Keratinocyte (primary cell): ENCODE data around the gene OBSL1. TPM values are rescaled to one million over a fixed set of nuclear protein-coding genes. Genes with fewer than 3 reads are reported as not detected.

Experiments used
- DNase-seq: peaks from one replicate; pipeline ENCODE4 v3.0.0-alpha.2; 2011; ENCODE audit warnings: low read depth, missing footprints, low spot score
- FAIRE-seq: peaks from 2 replicates; lab custom pipeline; 2011; peaks lifted over from hg19 to GRCh38; lab: Jason Lieb, UNC
- H2AFZ ChIP-seq: 2 replicates; pipeline ENCODE4 v1.6.0; 2012; ENCODE audit warnings: low read length, control low read depth, inconsistent platforms; ENCODE audit not compliant: control insufficient read depth
- H3K27ac ChIP-seq: 2 replicates; pipeline ENCODE4 v1.5.1; 2011; ENCODE audit warnings: low read length; ENCODE audit not compliant: control insufficient read depth, insufficient read depth
- H3K27me3 ChIP-seq: 3 replicates; pipeline ENCODE4 v1.6.0; 2011; ENCODE audit warnings: low read length; ENCODE audit not compliant: control insufficient read depth, insufficient read depth; ENCODE audit errors: extremely low read depth
- H3K36me3 ChIP-seq, 2 experiments: 2 replicates in 1 of 2; 3 replicates in 1 of 2; pipeline ENCODE4 v1.5.1; 2011; ENCODE audit warnings: low read length in 2 of 2, mild to moderate bottlenecking in 1 of 2; ENCODE audit not compliant: control insufficient read depth in 2 of 2, insufficient read depth in 2 of 2; ENCODE audit errors: extremely low read depth in 1 of 2
- H3K4me1 ChIP-seq: 3 replicates; pipeline ENCODE4 v1.5.1; 2011; ENCODE audit warnings: low read length; ENCODE audit not compliant: control insufficient read depth, insufficient read depth; ENCODE audit errors: extremely low read depth
- H3K4me2 ChIP-seq: 3 replicates; pipeline ENCODE4 v1.6.0; 2011; ENCODE audit warnings: low read depth, low read length; ENCODE audit not compliant: control insufficient read depth, insufficient read depth; ENCODE audit errors: extremely low read depth
- H3K4me3 ChIP-seq, 3 experiments: fragments of 200-600 bp in 1 of 3; sonication (generic) in 1 of 3; 2 replicates in 2 of 3; 3 replicates in 1 of 3; pipeline ENCODE4 v1.5.1; 2011 to 2016; ENCODE audit warnings: low read length in 3 of 3, mild to moderate bottlenecking in 3 of 3, control low read depth in 2 of 3, inconsistent platforms in 1 of 3, low read depth in 1 of 3, mixed read lengths in 1 of 3, mixed run types in 1 of 3, moderate library complexity in 1 of 3; ENCODE audit not compliant: control insufficient read depth in 2 of 3, insufficient read depth in 2 of 3; ENCODE audit errors: extremely low read depth in 1 of 3
- H3K79me2 ChIP-seq: 2 replicates; pipeline ENCODE4 v1.6.0; 2012; ENCODE audit warnings: low read length; ENCODE audit not compliant: control insufficient read depth, insufficient read depth
- H3K9ac ChIP-seq: 3 replicates; pipeline ENCODE4 v1.6.0; 2011; ENCODE audit warnings: low read length; ENCODE audit not compliant: control insufficient read depth, insufficient read depth; ENCODE audit errors: extremely low read depth
- H3K9me1 ChIP-seq: 3 replicates; pipeline ENCODE4 v1.6.0; 2011; ENCODE audit warnings: low read length; ENCODE audit not compliant: control insufficient read depth, insufficient read depth; ENCODE audit errors: extremely low read depth
- H3K9me3 ChIP-seq: 2 replicates; pipeline ENCODE4 v1.5.1; 2012; ENCODE audit warnings: low read depth, low read length; ENCODE audit not compliant: control insufficient read depth
- H4K20me1 ChIP-seq: 3 replicates; pipeline ENCODE4 v1.6.0; 2011; ENCODE audit warnings: low read length; ENCODE audit not compliant: control insufficient read depth, insufficient read depth; ENCODE audit errors: extremely low read depth
- EZH2 ChIP-seq: IDR thresholded peaks from one replicate; pipeline ENCODE4 v1.6.1; 2012; ENCODE audit warnings: inconsistent platforms, mild to moderate bottlenecking, low read length, moderate library complexity
- dilution Hi-C: fragments of 300-500 bp; cut with MboI; formaldehyde crosslinking; loops from one replicate; pipeline ENCODE4 v1.7.0; 2020; ENCODE audit warnings: low sequenced_read_pairs; ENCODE audit not compliant: extremely low pct_ligation_motif_present
- polyA plus RNA-seq, 5 experiments: library from polyadenylated mRNA; depleted of rRNA in 3 of 5; stranded (reverse) in 3 of 5; stranded (forward) in 1 of 5; unstranded in 1 of 5; fragments of >200 nt; gene quantifications; 1 replicate in 1 of 5; 2 replicates in 3 of 5; 3 replicates in 1 of 5; pipeline versions ENCODE4 v1.2.1 to v1.2.3, GENCODE V29; 2011 to 2012; ENCODE audit warnings: missing spikeins in 2 of 5, low read depth in 1 of 5, low replicate concordance in 1 of 5
- TF ChIP-seq, protein P1 (sequence below), 3 experiments: IDR thresholded peaks in 1 of 3; conservative IDR thresholded peaks in 1 of 3; optimal IDR thresholded peaks in 1 of 3; 2 replicates in 2 of 3; 3 replicates in 1 of 3; pipeline versions ENCODE3 to v1.5.1; 2011; ENCODE audit warnings: low read length in 3 of 3, mild to moderate bottlenecking in 3 of 3, moderate library complexity in 2 of 3, control low read depth in 1 of 3, inconsistent platforms in 1 of 3; ENCODE audit not compliant: insufficient read depth in 2 of 3; ENCODE audit errors: extremely low read depth in 1 of 3

OBSL1 gene
- polyA plus RNA-seq, 1 donor (not counting 4 experiments of a cell fraction or from before 2014, with no cell fraction given): 9.3 TPM

DNA sequence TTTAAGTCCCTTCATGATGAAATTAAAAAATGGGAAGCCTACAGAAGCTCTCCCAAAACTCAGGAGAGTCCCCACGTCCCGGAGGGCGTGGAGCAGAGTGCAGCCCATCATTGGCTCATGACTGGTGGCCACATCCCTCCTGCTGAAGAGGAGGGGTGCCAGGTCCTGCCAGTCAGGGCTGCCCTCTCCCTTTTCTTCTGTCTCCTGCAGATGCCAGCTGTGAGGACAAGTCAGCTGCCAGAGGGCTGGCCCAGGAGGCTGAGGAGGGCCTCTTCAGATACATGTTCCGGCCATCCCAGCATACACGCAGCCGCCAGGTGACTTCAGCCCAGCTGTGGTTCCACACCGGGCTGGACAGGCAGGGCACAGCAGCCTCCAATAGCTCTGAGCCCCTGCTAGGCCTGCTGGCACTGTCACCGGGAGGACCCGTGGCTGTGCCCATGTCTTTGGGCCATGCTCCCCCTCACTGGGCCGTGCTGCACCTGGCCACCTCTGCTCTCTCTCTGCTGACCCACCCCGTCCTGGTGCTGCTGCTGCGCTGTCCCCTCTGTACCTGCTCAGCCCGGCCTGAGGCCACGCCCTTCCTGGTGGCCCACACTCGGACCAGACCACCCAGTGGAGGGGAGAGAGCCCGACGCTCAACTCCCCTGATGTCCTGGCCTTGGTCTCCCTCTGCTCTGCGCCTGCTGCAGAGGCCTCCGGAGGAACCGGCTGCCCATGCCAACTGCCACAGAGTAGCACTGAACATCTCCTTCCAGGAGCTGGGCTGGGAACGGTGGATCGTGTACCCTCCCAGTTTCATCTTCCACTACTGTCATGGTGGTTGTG lies 3.4 kb upstream of the OBSL1 start:
- Histone ChIP-seq H3K79me2 (no peaks in the 10 kb centered on the region), H3K9ac (no peak overlapping the region), H3K4me2 (no peak overlapping the region), H3K4me1 (peaks cover 8% of the 10 kb centered on the region), H3K9me1 (no peaks in the 10 kb centered on the region), H3K4me3 (no peak overlapping the region), H4K20me1 (no peaks in the 10 kb centered on the region), H2AFZ (no peak overlapping the region), H3K9me3 (no peaks in the 10 kb centered on the region), H3K27me3 (peaks cover 6% of the 10 kb centered on the region), H3K27ac (no peak overlapping the region), H3K36me3 (no peaks in the 10 kb centered on the region)
- FAIRE-seq (no peak), DNase-seq (no peak)
- dilution Hi-C loops: no loop called here
- TF ChIP-seq EZH2: no peak
- TF ChIP-seq, protein P1, sequence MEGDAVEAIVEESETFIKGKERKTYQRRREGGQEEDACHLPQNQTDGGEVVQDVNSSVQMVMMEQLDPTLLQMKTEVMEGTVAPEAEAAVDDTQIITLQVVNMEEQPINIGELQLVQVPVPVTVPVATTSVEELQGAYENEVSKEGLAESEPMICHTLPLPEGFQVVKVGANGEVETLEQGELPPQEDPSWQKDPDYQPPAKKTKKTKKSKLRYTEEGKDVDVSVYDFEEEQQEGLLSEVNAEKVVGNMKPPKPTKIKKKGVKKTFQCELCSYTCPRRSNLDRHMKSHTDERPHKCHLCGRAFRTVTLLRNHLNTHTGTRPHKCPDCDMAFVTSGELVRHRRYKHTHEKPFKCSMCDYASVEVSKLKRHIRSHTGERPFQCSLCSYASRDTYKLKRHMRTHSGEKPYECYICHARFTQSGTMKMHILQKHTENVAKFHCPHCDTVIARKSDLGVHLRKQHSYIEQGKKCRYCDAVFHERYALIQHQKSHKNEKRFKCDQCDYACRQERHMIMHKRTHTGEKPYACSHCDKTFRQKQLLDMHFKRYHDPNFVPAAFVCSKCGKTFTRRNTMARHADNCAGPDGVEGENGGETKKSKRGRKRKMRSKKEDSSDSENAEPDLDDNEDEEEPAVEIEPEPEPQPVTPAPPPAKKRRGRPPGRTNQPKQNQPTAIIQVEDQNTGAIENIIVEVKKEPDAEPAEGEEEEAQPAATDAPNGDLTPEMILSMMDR (optimal IDR thresholded peaks at IDR 0.05 in 1 of 3, IDR thresholded peaks at IDR 0.05 in 1 of 3, conservative IDR thresholded peaks at IDR 0.05 in 1 of 3; ENCODE audit: extremely low read depth in 1 of 3, insufficient read depth in 2 of 3, low read length in 3 of 3): no peak

DNA sequence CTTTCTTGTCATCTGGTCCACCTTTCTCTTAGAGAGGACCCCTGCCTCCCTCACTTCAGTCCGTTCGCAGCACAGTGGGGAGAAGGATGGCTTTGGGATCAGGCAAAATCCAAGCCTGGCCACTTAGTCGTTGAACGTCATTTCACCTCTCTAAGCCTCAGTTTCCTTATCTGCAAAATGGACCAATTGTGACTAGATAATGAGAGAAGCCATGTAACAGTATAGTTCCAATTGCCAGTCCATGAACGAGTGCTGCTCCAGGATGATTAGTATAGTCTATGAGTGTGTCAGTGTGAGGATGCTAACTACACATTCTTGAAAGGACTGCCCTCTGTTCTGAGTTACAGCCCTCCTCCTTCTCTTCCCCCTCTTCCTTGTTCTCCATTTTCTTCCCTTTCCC lies 1.8 kb upstream of the OBSL1 start:
- Histone ChIP-seq H3K4me3 (no peak overlapping the region), H3K9me3 (no peaks in the 10 kb centered on the region), H3K9me1 (no peaks in the 10 kb centered on the region), H3K27ac (no peak overlapping the region), H3K4me1 (peaks cover 8% of the 10 kb centered on the region), H4K20me1 (no peaks in the 10 kb centered on the region), H3K79me2 (no peaks in the 10 kb centered on the region), H3K4me2 (no peak overlapping the region), H3K27me3 (peaks cover 6% of the 10 kb centered on the region), H3K9ac (no peak overlapping the region), H2AFZ (no peak overlapping the region), H3K36me3 (no peaks in the 10 kb centered on the region)
- FAIRE-seq (peak; percentile 13), DNase-seq (no peak)
- TF ChIP-seq, protein P1 (optimal IDR thresholded peaks at IDR 0.05 in 1 of 3, IDR thresholded peaks at IDR 0.05 in 1 of 3, conservative IDR thresholded peaks at IDR 0.05 in 1 of 3; ENCODE audit: extremely low read depth in 1 of 3, insufficient read depth in 2 of 3, low read length in 3 of 3): no peak
- TF ChIP-seq EZH2: no peak
- dilution Hi-C loops: no loop called here
